PFSK-1 (cell line): ENCODE data around the gene ACO1.

Experiments
- POLR2AphosphoS5 ChIP-seq: IDR thresholded peaks from 2 replicates; pipeline ENCODE4 v1.6.1; 2012; ENCODE audit warnings: low read depth, mild to moderate bottlenecking, control low read depth, low read length, moderate library complexity
- REST ChIP-seq, 2 experiments: IDR thresholded peaks; 2 replicates each; pipeline versions ENCODE4 v1.6.1 to v1.8.0; 2011 to 2012; ENCODE audit warnings: low read depth in 2 of 2, low read length in 2 of 2, control low read depth in 1 of 2, inconsistent platforms in 1 of 2, mild to moderate bottlenecking in 1 of 2, moderate library complexity in 1 of 2; ENCODE audit not compliant: insufficient read depth in 1 of 2

DNA sequence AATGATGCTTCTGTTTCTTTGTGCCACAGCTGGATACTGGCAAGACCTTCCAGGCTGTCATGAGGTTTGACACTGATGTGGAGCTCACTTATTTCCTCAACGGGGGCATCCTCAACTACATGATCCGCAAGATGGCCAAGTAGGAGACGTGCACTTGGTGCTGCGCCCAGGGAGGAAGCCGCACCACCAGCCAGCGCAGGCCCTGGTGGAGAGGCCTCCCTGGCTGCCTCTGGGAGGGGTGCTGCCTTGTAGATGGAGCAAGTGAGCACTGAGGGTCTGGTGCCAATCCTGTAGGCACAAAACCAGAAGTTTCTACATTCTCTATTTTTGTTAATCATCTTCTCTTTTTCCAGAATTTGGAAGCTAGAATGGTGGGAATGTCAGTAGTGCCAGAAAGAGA is 65.5 kb downstream of the ACO1 start:
- TF ChIP-seq POLR2AphosphoS5: no peak
- no peak for TF ChIP-seq REST (IDR thresholded peaks at IDR 0.05; ENCODE audit: insufficient read depth in 1 of 2, low read depth in 2 of 2, low read length in 2 of 2)
